GM13976 (cell line): ENCODE data around the gene TM4SF1.

Experiments
- DNase-seq: peaks from one replicate; pipeline ENCODE4 v3.0.0; 2012; ENCODE audit warnings: low spot score
- in situ Hi-C: fragments of 300-500 bp; cut with MboI; formaldehyde crosslinking; loops from one replicate; pipeline ENCODE4 v1.12.0; 2022; ENCODE audit warnings: low sequenced_read_pairs, mixed read lengths, inconsistent platforms; ENCODE audit not compliant: unreplicated experiment
- TF ChIP-seq, protein P1 (sequence below): IDR thresholded peaks from 2 replicates; pipeline ENCODE4 v1.5.1; 2012; ENCODE audit warnings: borderline replicate concordance, mild to moderate bottlenecking; ENCODE audit not compliant: insufficient read depth; ENCODE audit errors: extremely low read depth, missing control alignments, control extremely low read depth

Gene TM4SF1

GRCh38 chr3:149417174-149417573 lies 39.7 kb upstream of the TM4SF1 start:
- TF ChIP-seq, protein P1, sequence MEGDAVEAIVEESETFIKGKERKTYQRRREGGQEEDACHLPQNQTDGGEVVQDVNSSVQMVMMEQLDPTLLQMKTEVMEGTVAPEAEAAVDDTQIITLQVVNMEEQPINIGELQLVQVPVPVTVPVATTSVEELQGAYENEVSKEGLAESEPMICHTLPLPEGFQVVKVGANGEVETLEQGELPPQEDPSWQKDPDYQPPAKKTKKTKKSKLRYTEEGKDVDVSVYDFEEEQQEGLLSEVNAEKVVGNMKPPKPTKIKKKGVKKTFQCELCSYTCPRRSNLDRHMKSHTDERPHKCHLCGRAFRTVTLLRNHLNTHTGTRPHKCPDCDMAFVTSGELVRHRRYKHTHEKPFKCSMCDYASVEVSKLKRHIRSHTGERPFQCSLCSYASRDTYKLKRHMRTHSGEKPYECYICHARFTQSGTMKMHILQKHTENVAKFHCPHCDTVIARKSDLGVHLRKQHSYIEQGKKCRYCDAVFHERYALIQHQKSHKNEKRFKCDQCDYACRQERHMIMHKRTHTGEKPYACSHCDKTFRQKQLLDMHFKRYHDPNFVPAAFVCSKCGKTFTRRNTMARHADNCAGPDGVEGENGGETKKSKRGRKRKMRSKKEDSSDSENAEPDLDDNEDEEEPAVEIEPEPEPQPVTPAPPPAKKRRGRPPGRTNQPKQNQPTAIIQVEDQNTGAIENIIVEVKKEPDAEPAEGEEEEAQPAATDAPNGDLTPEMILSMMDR, result no peak
- peak; percentile 39 for DNase-seq
- in situ Hi-C loops, result no loop called here

GRCh38 chr3:149415484-149415883 lies 38.0 kb upstream of the TM4SF1 start:
- no peak for DNase-seq
- TF ChIP-seq, protein P1, result no peak
- in situ Hi-C loops, result no loop called here

DNA sequence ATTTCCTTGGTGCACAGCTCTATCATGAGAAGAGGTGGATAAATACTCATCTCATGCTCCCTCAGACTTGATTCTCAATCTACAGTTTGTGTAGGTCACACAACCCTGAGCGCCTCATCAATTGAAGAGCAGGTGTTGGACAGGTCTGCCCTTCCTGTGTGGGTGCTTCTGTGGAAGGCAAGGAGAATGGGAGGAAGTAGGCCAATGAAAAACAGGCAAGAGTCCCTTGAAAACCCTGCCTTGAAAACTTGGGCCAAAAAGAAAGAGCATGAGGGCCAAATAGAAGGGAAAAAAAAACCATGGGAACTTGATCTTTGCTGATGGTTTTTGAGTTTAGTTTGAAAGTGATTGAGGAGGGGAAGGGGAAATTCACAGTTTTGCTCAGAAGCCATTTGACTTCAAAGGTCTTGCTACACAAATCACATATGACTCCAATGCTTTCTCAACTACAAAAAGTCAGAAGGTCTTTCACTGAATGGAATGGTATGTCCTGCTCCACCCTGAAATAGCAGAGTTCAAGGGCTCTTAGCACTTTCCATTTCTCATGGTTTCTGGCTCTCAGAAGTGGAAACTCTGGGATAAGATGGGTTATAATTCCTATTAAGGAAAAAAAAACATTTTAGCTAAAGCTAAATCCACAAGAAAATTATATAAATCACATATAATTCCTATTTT lies 37.2 kb upstream of the TM4SF1 start:
- TF ChIP-seq, protein P1, result no peak
- DNase-seq, result no peak
- in situ Hi-C loops, result no loop called here

GRCh38 chr3:149411583-149411982 lies 34.1 kb upstream of the TM4SF1 start:
- TF ChIP-seq, protein P1, result no peak
- DNase-seq, result no peak
- in situ Hi-C loops, result no loop called here

- in situ Hi-C loops, result no loop called here
These were observed 31.9 kb upstream of the TM4SF1 start for GRCh38 chr3:149409351-149409750.

DNA sequence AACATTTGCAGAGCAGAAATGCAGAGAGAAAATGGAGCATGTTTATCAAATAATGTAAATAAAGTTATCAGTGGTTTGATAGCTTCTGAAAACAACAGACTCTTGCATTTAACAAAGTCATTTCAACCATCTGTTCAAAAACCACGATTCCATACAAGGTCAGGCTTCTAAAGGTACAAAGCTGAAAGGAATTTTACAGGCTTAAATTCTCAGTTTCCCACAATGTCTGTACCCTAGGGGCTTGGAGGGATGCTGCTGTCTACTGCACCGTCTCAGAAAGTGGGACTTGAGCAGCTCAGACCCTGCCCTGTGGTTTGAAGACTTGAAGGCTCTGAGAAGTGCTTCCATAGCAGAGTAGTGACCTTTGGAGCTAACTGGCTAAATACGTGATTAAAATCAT lies 30.4 kb upstream of the TM4SF1 start:
- TF ChIP-seq, protein P1, result no peak
- DNase-seq, result no peak
- in situ Hi-C loops, result no loop called here

More at GRCh38 chr3:149409351-149409750, 31.9 kb upstream of the TM4SF1 start:
- no peak for DNase-seq
- TF ChIP-seq, protein P1, result no peak
